ENCODE data around the gene ANK2. TPM values are rescaled to one million over a fixed set of nuclear protein-coding genes. Genes with fewer than 3 reads are reported as not detected.

ANK2 gene
- total and polyA plus RNA-seq, 4 donors, result 0.32 to 2.2 (median 1.0) TPM

GRCh38 chr4:113145519-113146291 is 96.3 kb downstream of the ANK2 start:
- Histone ChIP-seq H3K27ac (ENCODE audit: low read depth in 1 of 2, low read length in 2 of 2) (peak overlapping the region; percentile 94 to 99), H3K4me3 (ENCODE audit: low read depth in 1 of 3, low read length in 3 of 3) (no peak overlapping the region), H3K36me3 (ENCODE audit: control insufficient read depth in 4 of 4, insufficient read depth in 3 of 4, low read depth in 1 of 4, low read length in 3 of 4) (no peaks in the 10 kb centered on the region)

GRCh38 chr4:113146876-113147358 is 97.5 kb downstream of the ANK2 start:
- 18% methylated on average over 10 of the region's 10 CpGs for WGBS
- H3K9ac ChIP-seq (ENCODE audit: low read depth in 1 of 2, low read length in 2 of 2), result peak overlapping the region; percentile 67 to 98
- H3K27ac ChIP-seq (ENCODE audit: low read depth in 1 of 2, low read length in 2 of 2), result peak overlapping the region; percentile 94 to 99
- H3K4me1 ChIP-seq (ENCODE audit: control insufficient read depth in 4 of 4, insufficient read depth in 4 of 4, low read length in 3 of 4), result peaks cover 2 to 25% (median 11%) of the 10 kb centered on the region in 4 donors
- H3K27me3 ChIP-seq (ENCODE audit: control insufficient read depth in 4 of 4, insufficient read depth in 4 of 4, low read length in 3 of 4), result no peaks in the 10 kb centered on the region
- peak overlapping the region; percentile 64 to 73 (median 66) for H3K4me3 ChIP-seq (ENCODE audit: low read depth in 1 of 3, low read length in 3 of 3)
- DNase-seq (ENCODE audit: low spot score), result peak; percentile 34
- H3K36me3 ChIP-seq (ENCODE audit: control insufficient read depth in 4 of 4, insufficient read depth in 3 of 4, low read depth in 1 of 4, low read length in 3 of 4), result no peaks in the 10 kb centered on the region
- H3K9me3 ChIP-seq (ENCODE audit: control insufficient read depth in 4 of 4, low read length in 3 of 4), result no peaks in the 10 kb centered on the region
- TF ChIP-seq HNF4A (conservative IDR thresholded peaks at IDR 0.05) (peak; percentile 43 to 49), JUND (IDR thresholded peaks at IDR 0.05) (peak in 1 of 2 donors; percentile 16), TAF1 (conservative IDR thresholded peaks at IDR 0.05) (peak; percentile 68), EGR1 (IDR thresholded peaks at IDR 0.05; ENCODE audit: low read depth in 2 of 2) (no peak), RAD21 (IDR thresholded peaks at IDR 0.05) (peak in 1 of 2 donors; percentile 22)
- TF ChIP-seq, protein P1, sequence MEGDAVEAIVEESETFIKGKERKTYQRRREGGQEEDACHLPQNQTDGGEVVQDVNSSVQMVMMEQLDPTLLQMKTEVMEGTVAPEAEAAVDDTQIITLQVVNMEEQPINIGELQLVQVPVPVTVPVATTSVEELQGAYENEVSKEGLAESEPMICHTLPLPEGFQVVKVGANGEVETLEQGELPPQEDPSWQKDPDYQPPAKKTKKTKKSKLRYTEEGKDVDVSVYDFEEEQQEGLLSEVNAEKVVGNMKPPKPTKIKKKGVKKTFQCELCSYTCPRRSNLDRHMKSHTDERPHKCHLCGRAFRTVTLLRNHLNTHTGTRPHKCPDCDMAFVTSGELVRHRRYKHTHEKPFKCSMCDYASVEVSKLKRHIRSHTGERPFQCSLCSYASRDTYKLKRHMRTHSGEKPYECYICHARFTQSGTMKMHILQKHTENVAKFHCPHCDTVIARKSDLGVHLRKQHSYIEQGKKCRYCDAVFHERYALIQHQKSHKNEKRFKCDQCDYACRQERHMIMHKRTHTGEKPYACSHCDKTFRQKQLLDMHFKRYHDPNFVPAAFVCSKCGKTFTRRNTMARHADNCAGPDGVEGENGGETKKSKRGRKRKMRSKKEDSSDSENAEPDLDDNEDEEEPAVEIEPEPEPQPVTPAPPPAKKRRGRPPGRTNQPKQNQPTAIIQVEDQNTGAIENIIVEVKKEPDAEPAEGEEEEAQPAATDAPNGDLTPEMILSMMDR (IDR thresholded peaks at IDR 0.05; ENCODE audit: low read depth, low read length, missing input control), result no peak
- TF ChIP-seq, protein P2, sequence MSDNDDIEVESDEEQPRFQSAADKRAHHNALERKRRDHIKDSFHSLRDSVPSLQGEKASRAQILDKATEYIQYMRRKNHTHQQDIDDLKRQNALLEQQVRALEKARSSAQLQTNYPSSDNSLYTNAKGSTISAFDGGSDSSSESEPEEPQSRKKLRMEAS (IDR thresholded peaks at IDR 0.05), result no peak
- TF ChIP-seq, protein P3, sequence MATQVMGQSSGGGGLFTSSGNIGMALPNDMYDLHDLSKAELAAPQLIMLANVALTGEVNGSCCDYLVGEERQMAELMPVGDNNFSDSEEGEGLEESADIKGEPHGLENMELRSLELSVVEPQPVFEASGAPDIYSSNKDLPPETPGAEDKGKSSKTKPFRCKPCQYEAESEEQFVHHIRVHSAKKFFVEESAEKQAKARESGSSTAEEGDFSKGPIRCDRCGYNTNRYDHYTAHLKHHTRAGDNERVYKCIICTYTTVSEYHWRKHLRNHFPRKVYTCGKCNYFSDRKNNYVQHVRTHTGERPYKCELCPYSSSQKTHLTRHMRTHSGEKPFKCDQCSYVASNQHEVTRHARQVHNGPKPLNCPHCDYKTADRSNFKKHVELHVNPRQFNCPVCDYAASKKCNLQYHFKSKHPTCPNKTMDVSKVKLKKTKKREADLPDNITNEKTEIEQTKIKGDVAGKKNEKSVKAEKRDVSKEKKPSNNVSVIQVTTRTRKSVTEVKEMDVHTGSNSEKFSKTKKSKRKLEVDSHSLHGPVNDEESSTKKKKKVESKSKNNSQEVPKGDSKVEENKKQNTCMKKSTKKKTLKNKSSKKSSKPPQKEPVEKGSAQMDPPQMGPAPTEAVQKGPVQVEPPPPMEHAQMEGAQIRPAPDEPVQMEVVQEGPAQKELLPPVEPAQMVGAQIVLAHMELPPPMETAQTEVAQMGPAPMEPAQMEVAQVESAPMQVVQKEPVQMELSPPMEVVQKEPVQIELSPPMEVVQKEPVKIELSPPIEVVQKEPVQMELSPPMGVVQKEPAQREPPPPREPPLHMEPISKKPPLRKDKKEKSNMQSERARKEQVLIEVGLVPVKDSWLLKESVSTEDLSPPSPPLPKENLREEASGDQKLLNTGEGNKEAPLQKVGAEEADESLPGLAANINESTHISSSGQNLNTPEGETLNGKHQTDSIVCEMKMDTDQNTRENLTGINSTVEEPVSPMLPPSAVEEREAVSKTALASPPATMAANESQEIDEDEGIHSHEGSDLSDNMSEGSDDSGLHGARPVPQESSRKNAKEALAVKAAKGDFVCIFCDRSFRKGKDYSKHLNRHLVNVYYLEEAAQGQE (IDR thresholded peaks at IDR 0.05), result peak; percentile 58

More at GRCh38 chr4:113145519-113146291, 96.3 kb downstream of the ANK2 start:
- H3K4me1 ChIP-seq (ENCODE audit: control insufficient read depth in 4 of 4, insufficient read depth in 4 of 4, low read length in 3 of 4), result peaks cover 2 to 28% (median 10%) of the 10 kb centered on the region in 4 donors
- no peaks in the 10 kb centered on the region for H3K27me3 ChIP-seq (ENCODE audit: control insufficient read depth in 4 of 4, insufficient read depth in 4 of 4, low read length in 3 of 4)
- no peaks in the 10 kb centered on the region for H3K9me3 ChIP-seq (ENCODE audit: control insufficient read depth in 4 of 4, low read length in 3 of 4)
- DNase-seq (ENCODE audit: low spot score), result no peak
- peak; percentile 72 for TF ChIP-seq SP1 (IDR thresholded peaks at IDR 0.05)
- peak; percentile 75 for TF ChIP-seq YY1 (IDR thresholded peaks at IDR 0.05)
- no peak for TF ChIP-seq RAD21 (IDR thresholded peaks at IDR 0.05)
- peak in 1 of 2 donors; percentile 24 for TF ChIP-seq JUND (IDR thresholded peaks at IDR 0.05)
- no peak for TF ChIP-seq HNF4G (IDR thresholded peaks at IDR 0.05)
- TF ChIP-seq FOXA2 (IDR thresholded peaks at IDR 0.05), result peak; percentile 46
- TF ChIP-seq NR2F2 (IDR thresholded peaks at IDR 0.05), result no peak
- peak; percentile 42 for TF ChIP-seq ZBTB33 (IDR thresholded peaks at IDR 0.05)
- peak; percentile 18 to 20 for TF ChIP-seq EGR1 (IDR thresholded peaks at IDR 0.05; ENCODE audit: low read depth in 2 of 2)
- TF ChIP-seq, protein P3 (IDR thresholded peaks at IDR 0.05), result no peak
- peak in 1 of 2 donors; percentile 78 for TF ChIP-seq GABPA (IDR thresholded peaks at IDR 0.05 in 1 of 2, conservative IDR thresholded peaks at IDR 0.05 in 1 of 2)
- TF ChIP-seq, protein P2 (IDR thresholded peaks at IDR 0.05), result peak; percentile 98
- peak; percentile 54 to 62 for TF ChIP-seq HNF4A (conservative IDR thresholded peaks at IDR 0.05)
- peak; percentile 53 to 61 for TF ChIP-seq RXRA (IDR thresholded peaks at IDR 0.05)
- WGBS, result 68% methylated on average over 8 of the region's 8 CpGs
- H3K9ac ChIP-seq (ENCODE audit: low read depth in 1 of 2, low read length in 2 of 2), result peak overlapping the region in 1 of 2 donors; percentile 10

Data from liver (tissue), 9 donors.